ENCODE results near the gene TBC1D22A.
"Not testable (repeated sequence)": the region's sequence is repeated elsewhere in the genome, so short reads cannot be mapped to it uniquely, and the experiment has no call there.

Gene TBC1D22A

DNA sequence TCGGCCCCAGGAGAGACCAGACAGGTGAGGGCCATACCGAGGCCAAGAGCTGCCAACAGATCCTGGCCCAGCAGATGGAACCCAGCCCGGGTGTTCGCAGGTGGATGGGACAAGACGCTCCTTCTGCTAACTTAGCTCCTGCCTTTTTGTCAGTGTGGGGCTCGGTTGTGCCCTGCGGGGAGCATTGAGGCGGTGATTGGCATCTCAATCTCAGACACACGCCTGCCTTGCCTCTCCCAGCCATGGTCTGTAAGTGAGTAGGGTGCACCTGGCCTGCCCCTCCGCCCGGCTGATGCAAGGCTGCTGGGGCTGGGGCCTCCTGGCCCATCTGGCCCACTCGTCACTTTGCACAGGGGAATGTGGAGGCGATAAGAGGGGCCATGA lies 350.1 kb downstream of the TBC1D22A start:
- no peak for DNase-seq

DNA sequence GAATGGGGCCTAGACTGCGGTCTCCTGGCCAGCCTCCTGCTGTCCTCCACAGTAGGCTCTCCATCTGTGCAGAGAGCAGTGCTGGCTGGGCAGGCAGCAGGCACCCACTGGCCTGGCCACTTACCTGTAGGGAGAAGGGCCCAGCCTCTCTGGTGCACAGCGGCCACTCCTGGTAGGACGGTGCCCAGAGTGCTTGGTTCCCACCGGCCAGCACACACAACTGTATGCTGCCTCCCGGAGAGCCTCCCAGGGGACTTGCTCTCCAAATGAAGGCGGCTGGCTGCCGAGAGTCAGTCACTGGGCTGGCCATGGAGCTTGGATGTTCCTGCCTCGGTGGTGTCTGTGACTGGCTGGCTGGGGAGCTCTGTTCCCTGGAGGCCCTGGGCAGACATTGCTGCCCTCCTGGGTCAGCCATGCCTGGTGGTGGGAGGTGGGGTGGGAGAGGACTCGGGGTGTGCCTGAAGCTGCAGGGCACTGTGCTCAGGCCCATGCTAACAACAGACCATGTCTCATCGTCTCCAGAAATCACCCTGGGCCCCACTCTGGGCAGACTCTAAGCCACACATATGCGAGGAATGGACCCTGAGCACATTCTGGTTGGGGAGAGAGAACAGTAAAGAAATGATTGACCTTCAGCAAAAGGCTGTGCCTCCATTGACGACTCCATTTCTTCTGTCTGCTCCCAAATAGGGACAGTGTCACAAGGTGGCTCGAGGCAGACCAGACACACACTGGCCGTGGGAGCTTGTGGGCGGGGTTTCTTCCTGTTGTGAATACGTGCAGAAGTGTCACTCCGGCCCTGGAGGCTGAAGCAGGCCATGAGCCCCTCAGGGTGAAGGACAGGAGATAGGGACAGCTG lies 350.8 kb downstream of the TBC1D22A start:
- no peak for DNase-seq

DNA sequence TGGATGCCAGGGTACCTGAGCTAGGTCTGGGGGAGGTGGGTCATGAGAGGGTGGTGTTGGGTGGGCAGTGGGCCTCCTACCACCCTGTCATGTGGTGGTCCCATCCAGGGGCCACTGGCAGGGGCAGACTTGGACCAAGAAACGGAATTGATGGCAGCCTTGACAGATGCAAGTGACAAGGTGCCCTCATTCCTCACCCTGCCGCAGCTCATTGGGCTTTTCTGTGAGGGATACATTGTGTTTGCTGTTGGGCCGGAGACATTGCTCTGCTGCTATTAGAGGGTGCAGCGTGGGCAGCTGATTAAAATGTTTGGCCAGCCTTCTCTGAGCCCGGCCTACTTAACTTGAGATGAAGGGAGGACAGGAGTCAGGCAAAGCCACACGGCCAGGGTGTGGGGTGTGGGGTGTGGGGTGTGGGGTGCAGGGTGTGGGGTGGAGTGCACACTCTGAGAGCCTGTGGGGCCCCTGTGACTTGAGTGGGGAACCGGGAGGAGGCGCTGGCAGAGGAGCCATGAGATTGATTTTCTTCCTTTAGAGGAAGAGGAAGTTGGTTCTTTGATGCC lies 351.5 kb downstream of the TBC1D22A start:
- no peak for DNase-seq

DNA sequence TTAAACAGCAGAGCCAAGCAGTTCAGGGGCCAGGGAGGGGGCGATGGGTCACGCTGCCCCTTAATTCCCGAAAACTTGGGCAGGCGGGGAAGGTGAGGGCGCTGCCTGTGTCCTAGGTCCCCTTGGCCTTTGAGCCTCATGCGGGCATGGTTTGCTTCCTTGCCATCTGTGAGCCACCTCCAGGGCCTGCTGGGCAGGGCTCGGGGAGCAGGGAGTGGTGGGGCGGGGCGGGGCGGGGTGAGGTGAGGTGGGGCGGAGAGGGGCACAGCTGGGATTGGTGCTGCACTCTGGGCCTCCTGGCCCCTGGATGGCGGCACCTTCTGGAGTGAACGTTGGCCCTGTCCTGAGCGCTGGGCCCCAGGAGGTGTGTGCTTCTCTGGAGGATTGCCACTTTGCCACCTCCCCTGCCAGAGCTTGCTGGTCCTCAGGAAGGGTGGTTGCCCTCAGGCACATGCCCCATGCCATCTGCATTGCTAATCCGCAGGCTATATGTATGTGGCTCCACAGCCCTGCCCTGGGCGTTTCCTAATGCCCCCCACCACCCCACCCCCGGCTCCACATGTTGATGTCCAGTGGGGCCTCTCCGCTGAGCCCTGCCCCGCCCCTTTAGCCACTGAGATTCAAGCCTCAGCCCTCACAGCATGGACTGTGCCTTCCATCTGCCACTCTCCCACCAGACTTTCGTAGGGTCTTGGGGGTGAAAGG lies 352.5 kb downstream of the TBC1D22A start:
- no peak for DNase-seq

DNA sequence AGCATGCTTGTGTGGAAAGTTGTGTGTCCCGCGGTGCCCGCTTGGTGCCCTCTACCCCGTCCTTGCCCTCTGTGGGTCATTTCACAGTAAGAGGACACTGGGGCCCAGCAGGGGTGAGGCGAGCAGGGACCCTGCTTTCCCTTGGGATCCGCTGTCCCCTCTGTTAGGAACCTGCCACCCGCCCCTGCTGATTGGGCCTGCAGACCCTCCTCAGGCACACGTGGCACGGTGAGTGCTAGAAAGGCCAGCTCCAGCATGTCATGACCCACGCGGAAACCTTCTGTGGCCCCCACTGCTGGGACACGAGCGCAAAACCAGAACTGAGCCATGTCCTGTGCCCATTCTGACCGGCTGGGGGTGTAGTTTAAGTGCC lies 353.1 kb downstream of the TBC1D22A start:
- DNase-seq, result no peak

DNA sequence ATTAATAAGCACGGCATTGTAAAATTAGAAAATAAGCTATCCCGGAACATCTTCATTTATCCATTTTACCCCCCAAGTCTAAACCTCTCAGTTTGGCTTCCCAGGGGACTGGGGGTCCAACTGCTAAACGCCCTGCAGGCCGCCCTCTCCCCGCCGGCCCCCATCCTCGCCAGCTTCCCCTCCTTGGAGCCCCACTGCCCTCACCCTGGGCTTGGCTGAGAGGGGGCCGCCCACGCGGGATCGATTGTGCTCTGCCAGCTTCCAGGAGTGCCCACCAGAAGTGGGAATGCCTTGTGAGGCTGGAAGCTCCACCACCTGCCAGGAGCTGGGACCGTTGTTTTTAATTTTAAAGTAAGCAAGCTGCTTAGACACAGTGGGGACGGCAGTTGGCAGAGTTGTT lies 353.5 kb downstream of the TBC1D22A start:
- no peak for DNase-seq

DNA sequence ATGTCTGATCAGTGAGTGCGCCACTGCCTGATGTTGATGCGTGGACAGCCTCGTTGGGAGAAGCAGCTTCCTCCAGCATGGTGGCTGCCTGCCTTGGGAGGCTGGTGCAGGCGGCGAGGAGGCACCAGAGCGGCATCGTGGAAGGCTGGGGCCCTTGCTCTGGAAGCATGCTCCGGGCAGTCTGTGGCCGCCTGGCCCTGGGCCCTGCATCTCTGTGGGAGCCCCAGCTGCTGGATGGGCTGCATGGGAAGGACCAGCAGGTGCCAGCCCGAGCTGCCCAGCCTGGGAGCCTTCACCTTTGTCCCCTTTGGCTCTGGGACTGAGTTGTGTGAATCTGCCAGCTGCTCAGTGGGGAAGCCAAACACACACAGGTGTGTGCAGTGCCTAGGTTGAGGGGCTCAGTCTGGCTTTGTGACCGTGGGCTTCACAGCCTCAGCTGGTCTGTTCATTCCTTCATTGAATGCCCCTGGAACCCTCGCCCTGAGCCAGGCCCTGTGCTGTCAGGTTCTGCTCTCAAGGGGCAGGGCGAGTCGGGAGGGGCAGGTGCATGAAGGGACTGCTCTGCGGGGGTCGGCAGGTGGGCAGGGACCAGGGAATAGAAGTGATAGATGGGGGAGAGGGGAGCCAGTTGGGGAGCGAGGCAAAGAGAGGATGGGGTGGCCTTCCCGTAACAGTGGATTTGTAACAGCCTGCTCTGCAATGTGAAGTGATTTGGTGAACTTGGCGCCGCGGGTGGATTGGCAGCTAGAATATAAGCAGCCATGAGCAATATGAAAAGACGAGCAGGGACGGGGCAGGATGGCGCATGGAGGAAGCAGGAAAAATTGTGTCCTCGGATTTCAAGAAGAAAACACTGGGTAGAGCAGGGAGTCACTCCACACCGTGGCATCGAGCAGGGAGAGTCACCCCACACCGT lies 354.2 kb downstream of the TBC1D22A start:
- DNase-seq, result no peak

DNA sequence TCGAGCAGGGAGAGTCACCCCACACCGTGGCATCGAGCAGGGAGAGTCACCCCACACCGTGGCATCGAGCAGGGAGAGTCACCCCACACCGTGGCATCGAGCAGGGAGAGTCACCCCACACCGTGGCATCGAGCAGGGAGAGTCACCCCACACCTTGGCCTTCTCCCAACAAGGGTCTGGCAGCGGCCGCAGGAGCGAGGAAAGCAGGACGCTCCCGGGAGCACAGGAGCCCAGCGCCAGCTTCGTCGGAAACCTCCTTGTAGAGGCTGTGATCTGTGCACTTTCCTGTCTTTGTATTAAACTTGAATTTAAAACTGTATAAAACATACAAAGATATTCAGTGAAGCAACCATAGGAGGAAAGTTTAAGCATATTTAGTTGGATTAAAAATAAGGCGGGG lies 355.0 kb downstream of the TBC1D22A start:
- DNase-seq, result not testable (repeated sequence)

DNA sequence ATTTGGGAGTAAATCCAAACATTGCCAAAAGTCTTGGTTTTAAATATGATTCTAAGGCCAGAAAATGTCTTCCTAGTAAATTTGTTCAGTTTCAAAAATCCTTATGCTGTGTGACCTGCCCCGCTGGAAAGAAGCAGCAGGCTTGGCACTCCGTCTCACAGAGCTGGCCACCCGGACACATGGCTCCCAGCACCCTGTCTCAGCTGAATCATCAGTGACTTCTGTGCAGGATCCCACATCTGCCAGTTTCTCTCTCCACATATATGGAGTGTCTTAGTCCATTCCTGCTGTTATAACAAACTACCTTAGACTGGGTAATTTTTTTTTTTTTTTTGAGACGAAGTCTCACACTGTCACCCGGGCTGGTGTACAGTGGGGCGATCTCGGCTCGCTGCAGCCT lies 356.7 kb downstream of the TBC1D22A start:
- no peak for DNase-seq

DNA sequence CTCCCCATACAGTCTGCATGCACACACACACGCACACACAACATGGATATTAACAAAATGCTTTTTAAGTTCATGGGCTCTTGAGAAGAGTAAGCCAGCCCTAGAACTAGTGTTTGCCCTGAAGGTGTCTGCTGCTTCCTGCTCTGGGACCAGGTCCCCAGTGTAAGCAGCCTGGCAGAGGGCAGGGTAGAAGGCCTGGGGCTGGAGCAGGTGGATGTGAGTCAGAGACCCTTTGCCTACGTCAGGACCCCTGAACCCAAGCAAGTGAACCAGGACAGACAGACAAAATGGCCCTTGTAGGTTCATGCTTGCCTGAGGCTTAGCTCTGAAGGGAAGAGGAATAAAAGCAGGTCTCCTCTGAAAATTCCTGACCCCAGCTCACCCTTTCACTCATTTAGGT lies 357.9 kb downstream of the TBC1D22A start:
- DNase-seq, result no peak

DNA sequence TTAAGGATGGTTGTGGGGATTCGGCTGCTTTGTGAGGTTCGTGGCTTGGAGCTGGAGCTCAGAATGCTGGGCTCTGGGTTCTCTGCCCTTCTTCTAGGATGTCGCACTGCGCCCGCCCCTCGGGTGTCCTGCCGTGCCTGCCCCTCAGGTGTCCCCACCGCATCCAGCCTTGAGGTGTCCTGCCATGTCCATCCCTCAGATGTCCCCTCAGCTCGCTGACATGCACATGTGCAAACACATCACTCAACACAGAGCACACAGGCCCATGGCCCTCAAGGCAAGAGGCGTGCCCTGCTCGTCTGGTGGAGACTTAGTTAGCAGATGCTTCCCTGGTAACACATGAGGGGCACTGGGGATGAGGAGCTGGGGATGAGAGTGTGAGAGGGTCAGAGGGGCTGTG lies 359.3 kb downstream of the TBC1D22A start:
- DNase-seq, result no peak

DNA sequence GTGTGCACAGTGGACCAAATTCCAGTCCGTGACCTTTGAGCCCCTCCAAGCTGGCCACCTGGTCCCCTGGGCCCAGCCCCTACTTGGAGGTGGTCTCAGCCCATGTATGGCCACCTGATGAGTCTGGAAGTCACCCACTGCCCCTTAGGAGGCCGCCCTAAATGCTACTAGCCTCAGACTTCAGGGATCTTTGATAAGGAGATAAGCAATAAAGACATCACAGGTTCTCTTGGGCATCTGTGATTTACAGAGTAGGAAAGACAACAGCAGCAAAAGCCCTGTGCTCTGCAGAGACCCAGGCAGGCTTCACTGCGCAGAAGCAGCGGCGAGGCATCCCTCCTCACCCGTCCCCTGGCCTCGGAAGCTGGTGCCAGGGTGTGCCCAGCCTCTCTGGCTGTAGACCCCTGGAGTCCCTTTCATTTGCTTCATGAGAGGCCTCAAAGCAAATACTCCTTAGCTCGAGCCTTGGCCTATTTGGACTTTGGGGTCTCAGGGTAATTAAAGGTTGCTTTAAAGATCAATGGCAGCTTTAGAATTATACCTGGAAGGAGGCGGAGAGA lies 360.1 kb downstream of the TBC1D22A start:
- DNase-seq, result no peak

DNA sequence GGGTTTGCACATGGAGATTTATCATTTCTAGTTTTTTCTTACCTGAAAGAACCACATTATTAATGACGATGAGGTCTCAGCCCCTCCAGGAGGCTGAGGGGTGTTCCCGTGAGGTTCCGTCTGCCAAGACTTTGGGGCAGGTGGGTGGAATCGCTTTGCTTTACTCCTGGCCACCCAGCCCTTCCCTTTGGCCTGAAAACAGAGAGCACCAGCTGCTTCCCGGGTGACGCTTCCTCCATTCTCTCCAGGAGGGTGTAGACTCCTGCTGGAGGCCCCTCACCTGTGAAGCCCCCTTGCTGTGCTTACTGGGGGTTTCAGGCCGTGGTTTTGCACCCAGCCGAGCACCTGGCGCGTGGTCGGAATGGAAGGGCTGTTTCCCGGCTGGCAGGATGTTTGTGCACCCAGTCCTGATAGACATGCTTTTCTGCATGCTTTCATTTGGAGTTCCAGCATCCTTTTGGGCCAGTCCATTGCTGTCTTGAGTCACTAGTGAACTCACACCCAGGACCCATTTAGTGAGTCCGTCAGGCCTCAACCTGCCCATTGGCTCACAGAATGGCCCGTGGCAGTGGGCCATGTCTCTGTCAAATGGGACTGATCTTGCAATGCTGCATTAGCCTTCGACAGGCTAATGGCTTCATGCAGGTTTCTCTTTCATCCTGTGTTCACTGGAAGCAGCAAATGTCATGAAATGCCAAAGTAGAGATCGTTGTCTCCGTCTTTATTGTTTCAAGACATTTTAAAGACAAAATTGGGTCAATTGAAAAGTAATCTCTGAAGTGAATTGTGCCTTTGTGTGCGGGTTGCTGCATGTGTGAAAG lies 360.8 kb downstream of the TBC1D22A start:
- no peak for DNase-seq

DNA sequence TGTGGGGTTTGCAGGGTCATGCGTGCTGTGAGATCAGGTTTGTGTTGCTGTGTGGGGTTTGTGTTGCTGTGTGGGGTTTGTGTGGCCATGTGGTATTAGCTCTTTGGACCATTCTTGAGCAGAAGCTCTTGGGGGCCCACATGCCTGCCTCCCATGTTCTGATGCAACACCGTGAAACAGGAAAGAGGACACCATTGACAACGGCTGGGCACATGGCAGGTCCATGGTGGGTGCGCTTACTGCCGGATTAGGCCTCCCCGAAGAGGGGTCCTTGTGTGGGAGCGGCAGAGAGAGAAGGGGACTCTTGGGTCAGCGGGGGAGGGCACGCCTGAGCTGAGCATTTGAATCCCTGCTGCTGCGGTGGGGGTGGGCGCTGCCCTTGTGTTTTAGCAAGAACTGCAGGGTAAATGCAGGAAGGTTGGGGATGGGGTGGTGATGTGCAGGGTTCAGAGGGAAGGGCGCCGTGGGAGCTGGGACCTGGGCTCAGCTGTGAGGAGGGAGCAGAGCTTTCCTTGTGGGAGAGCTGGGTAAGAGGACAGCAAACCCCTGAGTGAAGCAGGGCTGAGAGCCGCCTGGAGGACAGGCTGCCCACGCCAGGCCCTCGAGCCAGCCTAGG lies 361.5 kb downstream of the TBC1D22A start:
- DNase-seq, result no peak

DNA sequence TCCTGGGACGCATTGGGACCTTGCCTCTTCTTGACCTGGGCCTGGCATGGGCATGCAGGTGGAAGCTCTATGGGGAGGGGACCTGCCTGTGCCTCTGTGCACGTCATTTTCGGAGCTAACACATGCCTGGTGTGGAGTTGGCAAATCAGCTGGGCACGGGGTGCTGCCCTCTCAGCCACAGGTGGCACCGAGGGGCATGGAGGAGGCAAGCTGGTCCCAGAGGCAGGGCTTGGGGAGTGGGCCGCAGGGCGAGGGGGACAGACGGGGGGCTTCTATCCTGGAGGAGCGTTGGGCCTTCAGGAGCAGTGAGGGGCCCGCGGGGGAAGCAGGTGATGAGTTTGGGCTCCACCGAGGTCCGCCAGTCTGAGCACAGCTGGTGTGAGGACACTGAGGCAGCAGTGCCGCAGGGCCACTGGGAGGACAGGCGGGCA lies 362.0 kb downstream of the TBC1D22A start:
- no peak for DNase-seq

DNA sequence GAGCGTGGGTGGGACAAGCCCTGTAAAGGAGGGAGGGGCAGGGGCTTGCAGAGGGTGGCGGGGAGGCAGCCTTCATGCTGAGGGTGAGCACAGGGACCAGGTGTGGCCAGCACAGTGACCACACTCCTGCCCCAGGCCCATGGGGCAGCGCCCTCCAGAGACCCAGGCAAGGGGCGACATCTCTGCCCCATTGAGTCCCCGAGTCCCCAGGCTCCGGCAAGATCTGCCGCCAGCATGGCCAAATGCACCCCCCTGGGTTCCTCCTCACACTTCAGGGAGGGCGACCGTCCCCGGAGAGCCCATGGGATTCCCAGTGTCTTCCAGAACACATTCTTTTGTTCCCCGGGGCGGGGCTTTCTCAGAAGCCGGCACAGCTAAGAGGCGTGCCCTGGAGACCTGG lies 362.5 kb downstream of the TBC1D22A start:
- no peak for DNase-seq

DNA sequence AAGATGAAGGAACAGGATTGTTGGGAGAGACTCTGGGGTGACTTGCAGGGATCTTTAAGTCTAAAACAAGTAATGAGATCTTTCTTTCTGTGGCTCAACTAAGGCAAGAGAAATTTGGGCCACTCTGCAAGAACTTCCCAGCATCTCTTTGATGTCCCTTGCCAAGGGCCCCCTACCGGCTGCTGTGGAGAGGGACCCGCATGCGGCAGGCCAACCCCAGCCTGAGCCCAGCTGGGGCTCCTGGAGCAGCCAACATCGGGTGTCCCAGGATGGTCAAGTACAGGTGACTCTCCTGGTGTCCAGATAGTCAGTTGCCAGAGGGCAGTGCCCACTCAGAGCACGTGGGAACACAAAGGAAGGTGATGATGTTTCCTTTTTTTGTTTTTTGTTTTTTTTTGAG lies 363.2 kb downstream of the TBC1D22A start:
- DNase-seq, result no peak

DNA sequence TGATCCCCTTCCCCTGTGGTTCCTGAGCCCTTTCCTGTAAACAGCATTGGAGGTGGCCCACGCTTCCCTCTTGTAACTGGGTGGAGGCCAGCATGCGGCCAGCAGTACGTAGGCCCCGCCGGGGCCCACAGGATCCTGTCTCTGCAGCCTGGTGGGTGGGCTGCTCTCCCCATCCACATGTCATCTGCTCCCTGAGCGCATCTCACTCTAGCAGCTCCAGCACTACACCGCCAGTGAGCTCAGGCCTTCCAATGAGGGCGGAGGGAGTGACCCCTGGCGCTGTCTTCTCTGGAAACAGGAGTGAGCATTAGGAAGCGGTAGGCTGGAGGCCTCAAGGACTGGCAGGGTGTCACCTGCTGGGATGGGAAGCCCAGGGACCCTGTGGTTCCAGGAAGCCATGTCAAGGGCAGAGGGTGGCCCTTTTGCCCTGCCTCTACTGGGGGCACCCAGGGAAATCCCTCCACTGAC lies 363.9 kb downstream of the TBC1D22A start:
- DNase-seq, result no peak

DNA sequence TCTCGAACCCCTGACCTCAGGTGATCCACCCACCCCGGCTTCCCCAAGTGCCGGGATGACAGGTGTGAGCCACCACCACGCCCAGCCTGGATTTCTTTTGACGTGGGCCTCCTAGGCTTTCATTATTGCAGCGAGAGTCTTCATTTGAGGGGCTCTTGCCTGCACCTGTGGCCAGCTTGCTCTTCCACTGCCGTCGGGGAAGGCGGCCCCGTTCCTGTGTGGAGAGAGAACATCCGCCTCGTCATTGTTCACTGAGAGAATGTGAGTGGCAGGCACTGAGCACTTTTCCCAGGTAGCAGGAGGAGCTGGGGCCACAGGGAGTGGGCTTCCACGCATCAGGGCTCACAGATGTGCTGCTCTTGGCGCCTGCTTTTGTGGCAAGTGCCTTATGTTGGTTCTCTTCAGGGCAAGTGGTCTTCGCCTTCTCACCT lies 365.0 kb downstream of the TBC1D22A start:
- DNase-seq, result no peak

DNA sequence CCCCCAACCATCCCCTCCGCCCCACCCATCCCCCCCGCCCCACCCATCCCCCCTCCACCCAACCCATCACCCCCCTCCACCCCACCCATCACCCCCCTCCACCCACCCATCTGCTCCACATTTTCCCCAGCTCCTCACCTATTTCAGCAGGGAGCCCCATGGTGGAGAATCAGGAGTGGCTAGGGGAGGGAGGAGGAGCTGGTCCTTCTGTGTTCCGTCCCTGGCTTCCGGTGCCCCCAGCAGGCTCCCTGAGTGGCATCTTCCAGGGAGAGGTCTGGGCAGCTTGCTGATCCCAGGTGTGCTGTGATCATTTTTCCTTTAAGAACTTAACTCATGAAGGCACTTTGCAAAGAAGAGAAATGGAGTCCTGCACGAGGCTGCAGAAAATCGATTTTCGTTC lies 365.8 kb downstream of the TBC1D22A start:
- no peak for DNase-seq

DNA sequence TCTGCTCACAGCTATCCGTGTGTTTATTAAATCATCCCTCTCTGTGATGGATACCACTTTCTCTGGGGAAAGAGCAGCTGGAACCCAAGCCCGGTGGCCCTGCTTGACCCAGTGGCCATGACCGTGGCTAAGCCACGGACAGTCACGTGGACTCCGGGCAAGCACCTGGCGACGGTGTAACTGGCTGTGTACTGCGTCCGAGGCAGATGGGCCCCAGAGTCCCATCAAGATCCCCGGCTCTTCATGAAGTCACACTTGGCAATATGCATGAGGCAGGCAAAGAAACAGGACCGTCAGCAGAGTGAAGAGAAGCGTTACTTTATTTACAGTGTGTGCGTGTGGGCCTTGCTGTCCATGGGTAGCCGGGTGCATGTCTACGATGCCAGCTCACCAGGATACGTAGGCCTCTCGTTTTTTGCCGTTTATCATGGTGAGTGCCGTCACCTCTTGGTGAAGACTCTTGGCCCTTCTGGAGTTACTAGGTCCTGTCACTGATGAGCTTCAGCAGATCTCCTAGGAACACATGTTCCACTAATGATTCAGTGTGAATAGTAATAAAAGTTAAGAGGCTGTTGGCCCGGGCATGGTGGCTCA lies 366.3 kb downstream of the TBC1D22A start:
- no peak for DNase-seq

Measured in T-helper 2 cell (primary cell).